ENCODE measurements around the gene EXPH5.

DNA sequence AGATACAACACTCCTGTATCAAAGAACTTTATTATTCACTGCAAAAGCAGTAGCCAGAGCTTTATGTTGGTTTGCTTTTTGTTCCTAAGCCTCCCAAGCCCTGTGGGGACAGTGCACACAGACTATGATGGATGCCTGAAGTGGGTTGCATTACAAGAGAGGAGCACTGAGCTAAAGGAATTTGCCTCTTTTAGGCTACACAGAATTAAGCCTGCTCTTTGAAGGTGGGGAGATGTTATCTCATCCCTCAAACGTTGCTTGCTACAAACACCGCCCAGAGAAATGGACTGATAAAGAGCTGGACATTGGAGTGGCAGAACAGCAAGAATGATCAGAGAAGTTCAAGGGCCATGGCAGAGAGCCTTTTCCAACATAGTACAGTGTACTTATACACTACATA, 92.8 kb downstream of the EXPH5 start:
- TF ChIP-seq ZSCAN30 (tag by site-specific recombination; IDR thresholded peaks at IDR 0.05) (no peak), ZNF785 (tag by site-specific recombination; IDR thresholded peaks at IDR 0.05) (no peak), HOXD13 (CRISPR knock-in tag; IDR thresholded peaks at IDR 0.05; ENCODE audit: borderline replicate concordance) (no peak), HOXA7 (CRISPR knock-in tag; IDR thresholded peaks at IDR 0.05; ENCODE audit: borderline replicate concordance) (no peak), ZNF776 (tag by site-specific recombination; IDR thresholded peaks at IDR 0.05; ENCODE audit: borderline replicate concordance) (no peak), ZNF549 (tag by site-specific recombination; IDR thresholded peaks at IDR 0.05) (no peak), ZNF600 (tag by site-specific recombination; IDR thresholded peaks at IDR 0.05) (no peak), ZNF133 (tag by site-specific recombination; IDR thresholded peaks at IDR 0.05) (no peak), ZNF354C (tag by site-specific recombination; IDR thresholded peaks at IDR 0.05; ENCODE audit: borderline replicate concordance, low read depth) (no peak), TSHZ1 (tag by site-specific recombination; IDR thresholded peaks at IDR 0.05; ENCODE audit: borderline replicate concordance) (no peak), ZNF488 (tag by site-specific recombination; IDR thresholded peaks at IDR 0.05) (no peak), REST (tag by site-specific recombination; IDR thresholded peaks at IDR 0.05) (no peak), ZNF513 (tag by site-specific recombination; IDR thresholded peaks at IDR 0.05) (no peak)
- TF ChIP-seq, protein P1, sequence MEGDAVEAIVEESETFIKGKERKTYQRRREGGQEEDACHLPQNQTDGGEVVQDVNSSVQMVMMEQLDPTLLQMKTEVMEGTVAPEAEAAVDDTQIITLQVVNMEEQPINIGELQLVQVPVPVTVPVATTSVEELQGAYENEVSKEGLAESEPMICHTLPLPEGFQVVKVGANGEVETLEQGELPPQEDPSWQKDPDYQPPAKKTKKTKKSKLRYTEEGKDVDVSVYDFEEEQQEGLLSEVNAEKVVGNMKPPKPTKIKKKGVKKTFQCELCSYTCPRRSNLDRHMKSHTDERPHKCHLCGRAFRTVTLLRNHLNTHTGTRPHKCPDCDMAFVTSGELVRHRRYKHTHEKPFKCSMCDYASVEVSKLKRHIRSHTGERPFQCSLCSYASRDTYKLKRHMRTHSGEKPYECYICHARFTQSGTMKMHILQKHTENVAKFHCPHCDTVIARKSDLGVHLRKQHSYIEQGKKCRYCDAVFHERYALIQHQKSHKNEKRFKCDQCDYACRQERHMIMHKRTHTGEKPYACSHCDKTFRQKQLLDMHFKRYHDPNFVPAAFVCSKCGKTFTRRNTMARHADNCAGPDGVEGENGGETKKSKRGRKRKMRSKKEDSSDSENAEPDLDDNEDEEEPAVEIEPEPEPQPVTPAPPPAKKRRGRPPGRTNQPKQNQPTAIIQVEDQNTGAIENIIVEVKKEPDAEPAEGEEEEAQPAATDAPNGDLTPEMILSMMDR (tag by site-specific recombination; IDR thresholded peaks at IDR 0.05): no peak
